Measurements from ENCODE around the gene GRID1.

Gene GRID1

GRCh38 chr10:85617751-85618546, 748.6 kb downstream of the GRID1 start:
- no peak overlapping the region for H3K4me3 ChIP-seq (ENCODE audit: control insufficient read depth, low read depth, low read length)
- no peak for TF ChIP-seq CTCF (conservative IDR thresholded peaks at IDR 0.05; ENCODE audit: control insufficient read depth, insufficient read depth, low read depth, low read length)
- DNase-seq (ENCODE audit: low read depth): no peak

- TF ChIP-seq CTCF (conservative IDR thresholded peaks at IDR 0.05; ENCODE audit: control insufficient read depth, insufficient read depth, low read depth, low read length): no peak
- no peak for DNase-seq (ENCODE audit: low read depth)
- no peak overlapping the region for H3K4me3 ChIP-seq (ENCODE audit: control insufficient read depth, low read depth, low read length)
Measured at GRCh38 chr10:85615556-85615955, 751.0 kb downstream of the GRID1 start.

DNA sequence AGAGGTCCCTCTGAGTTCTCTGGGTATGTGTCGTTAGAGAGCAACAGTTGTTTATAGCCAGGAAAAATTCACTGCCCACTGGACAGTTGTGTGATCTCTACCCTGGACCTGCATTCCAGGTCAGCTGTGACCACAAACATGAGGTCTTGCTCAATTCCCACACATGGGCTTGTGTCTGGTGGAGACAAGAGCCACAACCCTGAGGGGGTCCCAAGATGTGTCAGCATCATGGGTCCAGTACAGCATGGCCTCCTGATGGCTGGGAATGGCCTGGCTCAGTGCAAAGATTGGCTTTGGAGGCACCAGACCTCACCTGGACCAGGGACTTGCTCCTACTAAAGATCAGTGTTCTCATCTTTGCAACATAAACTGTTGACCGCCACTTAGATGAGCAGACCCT, 751.6 kb downstream of the GRID1 start:
- no peak for TF ChIP-seq CTCF (conservative IDR thresholded peaks at IDR 0.05; ENCODE audit: control insufficient read depth, insufficient read depth, low read depth, low read length)
- no peak overlapping the region for H3K4me3 ChIP-seq (ENCODE audit: control insufficient read depth, low read depth, low read length)
- DNase-seq (ENCODE audit: low read depth): peak; percentile 6

DNA sequence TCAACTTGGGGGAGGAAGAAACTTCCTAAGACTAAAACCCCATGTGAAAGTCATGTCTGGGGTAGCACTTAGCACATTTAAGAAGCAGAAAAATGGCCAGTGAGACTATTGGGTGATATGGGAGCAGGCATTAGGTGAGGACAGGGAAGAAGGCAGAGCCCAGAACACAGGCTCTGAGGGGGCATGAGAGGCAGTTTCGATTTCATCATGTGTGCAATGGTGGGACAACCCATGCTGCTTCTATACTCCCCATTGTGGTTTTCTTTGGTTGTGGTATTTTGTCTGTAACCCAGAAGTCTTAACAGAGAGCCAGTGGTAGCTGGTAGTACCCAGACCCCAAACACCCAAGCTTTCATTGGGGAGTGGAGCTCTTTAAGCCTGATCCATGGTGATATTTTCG, 752.0 kb downstream of the GRID1 start:
- H3K4me3 ChIP-seq (ENCODE audit: control insufficient read depth, low read depth, low read length): no peak overlapping the region
- no peak for DNase-seq (ENCODE audit: low read depth)
- TF ChIP-seq CTCF (conservative IDR thresholded peaks at IDR 0.05; ENCODE audit: control insufficient read depth, insufficient read depth, low read depth, low read length): no peak

- H3K4me3 ChIP-seq (ENCODE audit: control insufficient read depth, low read depth, low read length): no peak overlapping the region
- no peak for DNase-seq (ENCODE audit: low read depth)
- no peak for TF ChIP-seq CTCF (conservative IDR thresholded peaks at IDR 0.05; ENCODE audit: control insufficient read depth, insufficient read depth, low read depth, low read length)
Measured at GRCh38 chr10:85613391-85613790, 753.2 kb downstream of the GRID1 start.

- H3K4me3 ChIP-seq (ENCODE audit: control insufficient read depth, low read depth, low read length): no peak overlapping the region
- no peak for DNase-seq (ENCODE audit: low read depth)
- no peak for TF ChIP-seq CTCF (conservative IDR thresholded peaks at IDR 0.05; ENCODE audit: control insufficient read depth, insufficient read depth, low read depth, low read length)
Measured at GRCh38 chr10:85612833-85613232, 753.8 kb downstream of the GRID1 start.

Data from fibroblast of mammary gland (primary cell).